K562 (cell line): ENCODE results near the gene RNF151. TPM values are rescaled to one million over a fixed set of nuclear protein-coding genes. Genes with fewer than 3 reads are reported as not detected.

Source experiments
- ATAC-seq: fragments of 200-7000 bp; cut with Tn5 transposase; 3 replicates; pipeline ENCODE4 v1.9.1; 2020; ENCODE audit warnings: moderate library complexity
- BruUV-seq: library from RNA; stranded (reverse); fragments of 400-500 nt; replicated peaks from 2 replicates; lab custom pipeline; 2021; lab: Mats Ljungman, UMichigan
- CTCF ChIA-PET: fragments of 300-600 bp; formaldehyde crosslinking; extraction: SDS; loops from one replicate; lab custom pipeline; 2021; ENCODE audit warnings: low intra/inter-chr PET ratio; lab: Yijun Ruan, JAX
- POLR2A ChIA-PET: fragments of 300-600, 350-650 bp; sonication (Branson Sonifier 250); formaldehyde crosslinking; extraction: SDS; loops from one replicate; lab custom pipeline; 2021; ENCODE audit warnings: antibody characterized with exemption, inconsistent platforms; lab: Yijun Ruan, JAX
- DNase-seq, 4 experiments: peaks; one replicate each; pipeline versions ENCODE4 v3.0.0 to v3.0.0-alpha.2; 2011 to 2018; ENCODE audit warnings: low spot score in 3 of 4, mixed read lengths in 3 of 4; ENCODE audit errors: extremely low read depth in 1 of 4
- FAIRE-seq: peaks from 2 replicates; lab custom pipeline; 2011; peaks lifted over from hg19 to GRCh38; lab: Jason Lieb, UNC
- H2AFZ ChIP-seq: 2 replicates; pipeline ENCODE4 v1.6.0; 2011; ENCODE audit warnings: low read depth, low read length, control low read depth, inconsistent platforms
- H3K27ac ChIP-seq: fragments of 200-600 bp; 3 replicates; pipeline ENCODE4 v1.8.0; 2011; ENCODE audit warnings: low read depth, mild to moderate bottlenecking, control low read depth, inconsistent platforms, low read length, moderate library complexity, mixed read lengths; ENCODE audit errors: extremely low read depth
- H3K27me3 ChIP-seq, 2 experiments: fragments of 300-600 bp in 1 of 2; 2 replicates in 1 of 2; 3 replicates in 1 of 2; pipeline versions ENCODE4 v1.6.0 to v1.8.0; 2011; ENCODE audit warnings: inconsistent platforms in 2 of 2, low read length in 2 of 2, mild to moderate bottlenecking in 1 of 2, mixed read lengths in 1 of 2, moderate library complexity in 1 of 2; ENCODE audit not compliant: control insufficient read depth in 2 of 2, insufficient read depth in 2 of 2
- H3K36me3 ChIP-seq: fragments of 300-600 bp; 3 replicates; pipeline ENCODE4 v1.8.0; 2011; ENCODE audit warnings: mild to moderate bottlenecking, low read length, inconsistent platforms; ENCODE audit not compliant: control insufficient read depth, insufficient read depth
- H3K4me1 ChIP-seq, 2 experiments: fragments of 200-600 bp in 1 of 2; replicated peaks in 1 of 2; 2 replicates in 1 of 2; 3 replicates in 1 of 2; pipeline versions ENCODE4 v1.5.1 to v1.8.0; 2011; ENCODE audit warnings: inconsistent platforms in 2 of 2, low read length in 2 of 2, mild to moderate bottlenecking in 1 of 2, mixed read lengths in 1 of 2, moderate library complexity in 1 of 2; ENCODE audit not compliant: control insufficient read depth in 2 of 2, insufficient read depth in 2 of 2
- H3K4me2 ChIP-seq: 2 replicates; pipeline ENCODE4 v1.6.1; 2011; ENCODE audit warnings: low read length, control low read depth, inconsistent platforms, mixed read lengths; ENCODE audit not compliant: insufficient read depth
- H3K4me3 ChIP-seq: fragments of 200-600 bp; sonication (generic), shearing (Covaris generic); 2 replicates; pipeline ENCODE4 v1.5.1; 2016; ENCODE audit warnings: control low read depth, inconsistent platforms
- H3K79me2 ChIP-seq: fragments of 200-600 bp; 3 replicates; pipeline ENCODE4 v1.8.0; 2011; ENCODE audit warnings: low read length, inconsistent platforms; ENCODE audit not compliant: control insufficient read depth, insufficient read depth
- H3K9ac ChIP-seq, 2 experiments: 2 replicates each; pipeline versions ENCODE4 v1.6.0 to v1.6.1; 2011; ENCODE audit warnings: low read depth in 2 of 2, low read length in 2 of 2, control low read depth in 1 of 2, inconsistent platforms in 1 of 2, mild to moderate bottlenecking in 1 of 2, mixed read lengths in 1 of 2; ENCODE audit not compliant: insufficient read depth in 1 of 2
- H3K9me1 ChIP-seq: one replicate; pipeline ENCODE4 v1.6.0; 2011; ENCODE audit warnings: inconsistent platforms, mild to moderate bottlenecking, low read length, moderate library complexity; ENCODE audit not compliant: control insufficient read depth, insufficient read depth
- H3K9me3 ChIP-seq: replicated peaks from 2 replicates; pipeline ENCODE4 v1.5.1; 2011; ENCODE audit warnings: low read depth, low read length, inconsistent platforms; ENCODE audit not compliant: control insufficient read depth, insufficient read depth
- H4K20me1 ChIP-seq: replicated peaks from 2 replicates; pipeline ENCODE4 v1.6.1; 2011; ENCODE audit warnings: low read length, inconsistent platforms, mixed read lengths; ENCODE audit not compliant: control insufficient read depth, insufficient read depth
- CBX8 ChIP-seq: fragments of 200-600 bp; sonication (generic); IDR thresholded peaks from 2 replicates; pipeline ENCODE4 v1.6.1; 2012; ENCODE audit warnings: borderline replicate concordance, mixed run types, low read depth, mild to moderate bottlenecking, moderate library complexity, mixed read lengths, low read length, control low read depth, inconsistent platforms; ENCODE audit not compliant: poor library complexity, severe bottlenecking; ENCODE audit errors: extremely low read depth
- CEBPB ChIP-seq: fragments of 450-650 bp; IDR thresholded peaks from 2 replicates; pipeline ENCODE4 v1.6.1; 2016; ENCODE audit warnings: missing genetic modification characterization, missing compliant biosample characterization
- FOSL1 ChIP-seq: fragments of 200-800 bp; sonication (Bioruptor generic); conservative IDR thresholded peaks from 2 replicates; pipeline ENCODE4 v1.6.1; 2016; ENCODE audit warnings: missing genetic modification characterization, missing compliant biosample characterization
- HOXB6 ChIP-seq: fragments of 250-450 bp; sonication (Bioruptor Pico); IDR thresholded peaks from 2 replicates; pipeline ENCODE4 v1.5.1; 2022; ENCODE audit warnings: mild to moderate bottlenecking, borderline replicate concordance
- L3MBTL2 ChIP-seq: fragments of 450-650 bp; IDR thresholded peaks from 2 replicates; pipeline ENCODE4 v1.6.1; 2016; ENCODE audit warnings: mild to moderate bottlenecking, moderate library complexity
- SMAD1 ChIP-seq: fragments of 150-350 bp; IDR thresholded peaks from 2 replicates; pipeline ENCODE4 v1.6.1; 2014; ENCODE audit warnings: low read length, low read depth; ENCODE audit not compliant: partially characterized antibody
- SMARCC2 ChIP-seq: fragments of 450-650 bp; IDR thresholded peaks from 2 replicates; pipeline ENCODE4 v1.6.1; 2017; ENCODE audit warnings: antibody characterized with exemption, moderate library complexity, mild to moderate bottlenecking, low read depth
- SNIP1 ChIP-seq: fragments of 450-650 bp; IDR thresholded peaks from 2 replicates; pipeline ENCODE4 v1.7.1; 2017; ENCODE audit warnings: low read depth, mild to moderate bottlenecking
- TFE3 ChIP-seq: fragments of 450-650 bp; formaldehyde crosslinking; IDR thresholded peaks from 2 replicates; pipeline ENCODE4 v1.4.0; 2020; ENCODE audit warnings: mild to moderate bottlenecking, mixed read lengths
- ZEB2 ChIP-seq: fragments of 450-650 bp; IDR thresholded peaks from 2 replicates; pipeline ENCODE4 v1.6.1; 2016
- WGBS: fragments of 100-300 bp; shearing (Covaris generic); methylation state at CpG from one replicate; pipeline ENCODE4 v1.1.6; 2016; ENCODE audit warnings: low coverage, mixed read lengths; ENCODE audit not compliant: insufficient coverage; ENCODE audit errors: missing lambda C conversion rate; 5-methylcytosine and 5-hydroxymethylcytosine counted together
- in situ Hi-C: fragments of 300-500 bp; cut with MboI; formaldehyde crosslinking; loops from 4 replicates; pipeline ENCODE4 v1.15.0; 2018; ENCODE audit warnings: inconsistent platforms, mixed read lengths
- intact Hi-C: fragments of 100-400 bp; cut with micrococcal nuclease; formaldehyde crosslinking; loops from 2 replicates; pipeline ENCODE4 v1.14.2; 2022
- polyA plus RNA-seq, 8 experiments: library from polyadenylated mRNA; depleted of rRNA in 4 of 8; stranded (reverse) in 5 of 8; unstranded in 3 of 8; fragments of >200 nt; fragmentation: Nextera tagmentation in 2 of 8; fragmentation: Illumina TruSeq in 1 of 8; extraction: Ambion mirVana in 2 of 8; extraction: Trizol in 1 of 8; gene quantifications; 2 replicates each; pipeline versions ENCODE4 v1.2.1 to v1.2.3, GENCODE V29; 2011 to 2014; ENCODE audit warnings: inconsistent platforms in 1 of 8, missing spikeins in 1 of 8
- total RNA-seq, 7 experiments: library from RNA; depleted of rRNA in 6 of 7; stranded (reverse); fragments of >200 nt in 6 of 7; fragmentation: Illumina TruSeq in 2 of 7; extraction: Trizol in 2 of 7; gene quantifications; 2 replicates each; pipeline versions ENCODE4 v1.2.1 to v1.2.3, GENCODE V29; 2011 to 2021; ENCODE audit warnings: low replicate concordance in 1 of 7
- TF ChIP-seq, protein P1 (sequence below): IDR thresholded peaks from 2 replicates; pipeline ENCODE4 v1.6.1; 2011; ENCODE audit not compliant: insufficient read length; ENCODE audit errors: extremely low read depth
- TF ChIP-seq, protein P2 (sequence below): sonication (generic); formaldehyde crosslinking; IDR thresholded peaks from 2 replicates; pipeline ENCODE4 v1.8.0; 2022; ENCODE audit warnings: mild to moderate bottlenecking, missing genetic modification reagents
- TF ChIP-seq, protein P3 (sequence below): fragments of 250-450 bp; sonication (Bioruptor Pico); IDR thresholded peaks from 2 replicates; pipeline ENCODE4 v1.8.0; 2022; ENCODE audit warnings: inconsistent platforms

RNF151 gene
- total and polyA plus RNA-seq, 9 of the 15 experiments (the other 6 are each of a cell fraction or from before 2014, with no cell fraction given): not detected

DNA sequence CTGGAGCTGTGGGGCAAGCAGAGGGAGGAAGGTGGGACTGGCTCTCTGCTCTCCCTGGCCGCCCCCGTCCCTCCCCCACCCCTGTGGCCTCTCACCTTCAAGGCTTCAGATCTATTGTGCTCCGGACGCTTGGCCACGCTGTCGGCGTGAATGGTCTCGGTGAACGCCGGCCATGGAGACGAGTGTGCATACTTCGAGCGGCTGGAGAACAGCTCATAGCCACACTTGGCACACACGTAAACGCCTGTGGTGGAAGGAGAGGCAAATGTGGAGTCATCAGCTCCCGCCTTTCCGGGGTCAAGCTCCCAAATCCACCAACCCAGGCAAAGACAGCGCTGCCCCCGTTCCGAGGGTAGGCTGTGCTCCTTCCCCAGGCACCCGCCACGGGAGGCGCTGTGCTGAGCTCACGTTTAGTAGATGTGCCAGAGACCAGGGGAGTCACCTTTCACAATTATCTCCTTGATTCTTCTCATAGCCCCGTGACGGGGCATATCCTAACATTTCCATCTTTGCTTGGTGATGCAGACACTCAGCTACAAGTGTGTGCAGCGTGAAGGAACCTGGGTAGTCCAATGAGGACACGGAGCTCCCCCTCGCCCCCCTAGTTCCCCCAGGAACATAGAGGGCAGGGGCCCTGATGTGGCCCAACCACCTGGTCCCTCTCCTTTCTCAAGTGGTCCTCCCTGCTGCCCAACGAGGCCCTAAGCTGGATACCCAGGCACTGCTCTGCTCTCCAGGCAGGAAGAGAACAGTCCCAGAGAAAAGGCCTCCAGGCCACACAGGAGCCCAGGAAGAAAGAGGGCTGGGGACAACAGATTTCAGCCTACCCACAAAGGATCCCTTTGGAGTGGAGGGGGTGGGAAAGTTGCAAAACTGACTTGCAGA is 25.3 kb upstream of the RNF151 start (continued):
- TF ChIP-seq, protein P1, sequence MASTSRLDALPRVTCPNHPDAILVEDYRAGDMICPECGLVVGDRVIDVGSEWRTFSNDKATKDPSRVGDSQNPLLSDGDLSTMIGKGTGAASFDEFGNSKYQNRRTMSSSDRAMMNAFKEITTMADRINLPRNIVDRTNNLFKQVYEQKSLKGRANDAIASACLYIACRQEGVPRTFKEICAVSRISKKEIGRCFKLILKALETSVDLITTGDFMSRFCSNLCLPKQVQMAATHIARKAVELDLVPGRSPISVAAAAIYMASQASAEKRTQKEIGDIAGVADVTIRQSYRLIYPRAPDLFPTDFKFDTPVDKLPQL: no peak
- TF ChIP-seq, protein P2, sequence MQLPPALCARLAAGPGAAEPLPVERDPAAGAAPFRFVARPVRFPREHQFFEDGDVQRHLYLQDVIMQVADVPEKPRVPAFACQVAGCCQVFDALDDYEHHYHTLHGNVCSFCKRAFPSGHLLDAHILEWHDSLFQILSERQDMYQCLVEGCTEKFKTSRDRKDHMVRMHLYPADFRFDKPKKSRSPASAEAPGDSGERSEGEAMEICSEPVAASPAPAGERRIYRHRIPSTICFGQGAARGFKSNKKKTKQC: no peak
- no peak for TF ChIP-seq ZEB2
- peak; percentile 90 for TF ChIP-seq CEBPB (tag)

- Histone ChIP-seq H3K36me3 (peaks cover 34% of the 10 kb centered on the region; the same call in 2 of the 3 replicates), H2AFZ (peak overlapping the region; percentile 75), H3K27me3 (no peaks in the 10 kb centered on the region), H3K4me1 (peaks cover 29 to 75% of the 10 kb centered on the region in 2 experiments), H3K4me2 (peak overlapping the region; percentile 84), H3K79me2 (peaks cover 20% of the 10 kb centered on the region), H3K9ac (peak overlapping the region; percentile 63 to 91), H3K27ac (peak overlapping the region; percentile 51), H3K9me3 (no peaks in the 10 kb centered on the region), H4K20me1 (peaks cover 7% of the 10 kb centered on the region), H3K9me1 (peaks cover 8% of the 10 kb centered on the region), H3K4me3 (peak overlapping the region; percentile 78)
- ATAC-seq (peak; percentile 34), DNase-seq (peak; percentile 38 to 85 (median 58)), FAIRE-seq (peak; percentile 59)
- BruUV-seq: TSS peak; percentile 77
- WGBS: 8% methylated on average over 17 of the region's 17 CpGs
- intact Hi-C loops (loop anchor here (2.0 kb wide), 1 partner anchor 23 kb away; the partner anchor contains the start of gene RPS2), in situ Hi-C loops (no loop called here)
- ChIA-PET CTCF (no interaction called here), POLR2A (interaction anchor here (1.0 to 1.5 kb wide), 5 partner anchors 21 to 212 kb away, joined by 3 to 6 read pairs (median 4); partner anchors contain the start of genes EME2, MRPS34 and RPS2)
- TF ChIP-seq CBX8 (no peak), SMAD1 (no peak), SNIP1 (no peak), SMARCC2 (peak; percentile 17; the same call in 1 of the 2 replicates), FOSL1 (tag) (peak; percentile 56), L3MBTL2 (no peak), HOXB6 (CRISPR knock-in tag) (no peak), TFE3 (CRISPR knock-in tag) (no peak)
- TF ChIP-seq, protein P3, sequence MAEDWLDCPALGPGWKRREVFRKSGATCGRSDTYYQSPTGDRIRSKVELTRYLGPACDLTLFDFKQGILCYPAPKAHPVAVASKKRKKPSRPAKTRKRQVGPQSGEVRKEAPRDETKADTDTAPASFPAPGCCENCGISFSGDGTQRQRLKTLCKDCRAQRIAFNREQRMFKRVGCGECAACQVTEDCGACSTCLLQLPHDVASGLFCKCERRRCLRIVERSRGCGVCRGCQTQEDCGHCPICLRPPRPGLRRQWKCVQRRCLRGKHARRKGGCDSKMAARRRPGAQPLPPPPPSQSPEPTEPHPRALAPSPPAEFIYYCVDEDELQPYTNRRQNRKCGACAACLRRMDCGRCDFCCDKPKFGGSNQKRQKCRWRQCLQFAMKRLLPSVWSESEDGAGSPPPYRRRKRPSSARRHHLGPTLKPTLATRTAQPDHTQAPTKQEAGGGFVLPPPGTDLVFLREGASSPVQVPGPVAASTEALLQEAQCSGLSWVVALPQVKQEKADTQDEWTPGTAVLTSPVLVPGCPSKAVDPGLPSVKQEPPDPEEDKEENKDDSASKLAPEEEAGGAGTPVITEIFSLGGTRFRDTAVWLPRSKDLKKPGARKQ (CRISPR knock-in tag): no peak
These were observed 24.4 kb upstream of the RNF151 start for GRCh38 chr16:1942047-1942809.
